SK-N-SH (cell line): ENCODE results near the gene PTPN18. TPM values are rescaled to one million over a fixed set of nuclear protein-coding genes. Genes with fewer than 3 reads are reported as not detected.

Experiments used
- CTCF ChIA-PET: fragments of 300-600, 350-600 bp; formaldehyde crosslinking; extraction: SDS; loops from one replicate; lab custom pipeline; 2021; lab: Yijun Ruan, JAX
- POLR2A ChIA-PET: fragments of 350-600 bp; sonication (Branson Sonifier 250); formaldehyde crosslinking; extraction: SDS; loops from one replicate; lab custom pipeline; 2020; ENCODE audit warnings: antibody characterized with exemption, inconsistent platforms; lab: Yijun Ruan, JAX
- DNase-seq: peaks from one replicate; pipeline ENCODE4 v3.0.0; 2012
- H2AFZ ChIP-seq: fragments of 200-600 bp; sonication (generic); 2 replicates; pipeline ENCODE4 v1.8.1; 2016; ENCODE audit warnings: antibody characterized with exemption, mild to moderate bottlenecking, low read depth
- H3F3A ChIP-seq: fragments of 200-600 bp; sonication (generic); replicated peaks from 2 replicates; pipeline ENCODE3; 2016; ENCODE audit warnings: antibody characterized with exemption, mild to moderate bottlenecking; ENCODE audit not compliant: insufficient read depth
- H3K27ac ChIP-seq, 2 experiments: fragments of 200-500 bp in 1 of 2; fragments of 200-600 bp in 1 of 2; sonication (Bioruptor generic) in 1 of 2; sonication (generic), shearing (Covaris generic) in 1 of 2; 2 replicates each; pipeline versions ENCODE4 v1.5.1 to v1.6.1; 2014 to 2016; ENCODE audit warnings: low read depth in 2 of 2, inconsistent platforms in 1 of 2, low read length in 1 of 2, mild to moderate bottlenecking in 1 of 2, mixed read lengths in 1 of 2
- H3K27me3 ChIP-seq: fragments of 200-600 bp; sonication (generic), shearing (Covaris generic); 2 replicates; pipeline ENCODE4 v1.6.1; 2016; ENCODE audit warnings: mixed run types; ENCODE audit not compliant: insufficient read depth
- H3K36me3 ChIP-seq, 2 experiments: fragments of 200-500 bp in 1 of 2; fragments of 200-600 bp in 1 of 2; sonication (Bioruptor generic) in 1 of 2; sonication (generic) in 1 of 2; replicated peaks in 1 of 2; 2 replicates each; pipeline versions ENCODE3 to v1.5.1; 2014 to 2016; ENCODE audit warnings: low read length in 1 of 2, mild to moderate bottlenecking in 1 of 2; ENCODE audit not compliant: insufficient read depth in 2 of 2, control insufficient read depth in 1 of 2
- H3K4me1 ChIP-seq, 2 experiments: fragments of 200-500 bp in 1 of 2; fragments of 200-600 bp in 1 of 2; sonication (Bioruptor generic) in 1 of 2; sonication (generic), shearing (Covaris generic) in 1 of 2; 2 replicates each; pipeline versions ENCODE4 v1.5.1 to v1.6.1; 2014 to 2016; ENCODE audit warnings: low read depth in 1 of 2, low read length in 1 of 2, mixed run types in 1 of 2; ENCODE audit not compliant: insufficient read depth in 2 of 2, control insufficient read depth in 1 of 2
- H3K4me2 ChIP-seq: fragments of 200-600 bp; sonication (generic), shearing (Covaris generic); 2 replicates; pipeline ENCODE4 v1.6.1; 2017; ENCODE audit warnings: mixed run types
- H3K4me3 ChIP-seq, 2 experiments: fragments of 200-500 bp in 1 of 2; fragments of 200-600 bp in 1 of 2; sonication (Bioruptor generic) in 1 of 2; sonication (generic), shearing (Covaris generic) in 1 of 2; 2 replicates each; pipeline versions ENCODE4 v1.5.1 to v1.8.1; 2014 to 2016; ENCODE audit warnings: low read depth in 2 of 2, inconsistent platforms in 1 of 2, low read length in 1 of 2, mild to moderate bottlenecking in 1 of 2, mixed read lengths in 1 of 2, moderate library complexity in 1 of 2
- H3K79me2 ChIP-seq: fragments of 200-600 bp; sonication (generic); 2 replicates; pipeline ENCODE4 v1.8.1; 2017; ENCODE audit warnings: mild to moderate bottlenecking; ENCODE audit not compliant: insufficient read depth
- H3K9ac ChIP-seq: fragments of 200-600 bp; sonication (generic); 2 replicates; pipeline ENCODE4 v1.6.1; 2017; ENCODE audit warnings: mixed run types
- H3K9me2 ChIP-seq: fragments of 200-600 bp; sonication (generic); 2 replicates; pipeline ENCODE4 v1.6.1; 2017; ENCODE audit warnings: mixed run types
- H3K9me3 ChIP-seq: fragments of 200-600 bp; sonication (generic); 2 replicates; pipeline ENCODE4 v1.6.1; 2017; ENCODE audit warnings: mixed run types, mild to moderate bottlenecking, moderate library complexity
- H4K20me1 ChIP-seq: fragments of 200-600 bp; sonication (generic); 2 replicates; pipeline ENCODE4 v1.6.1; 2017; ENCODE audit warnings: mild to moderate bottlenecking, mixed run types; ENCODE audit not compliant: insufficient read depth
- FOSL2 ChIP-seq: IDR thresholded peaks from 2 replicates; pipeline ENCODE4 v1.4.0; 2012; ENCODE audit warnings: low read depth, mild to moderate bottlenecking, moderate library complexity, borderline replicate concordance
- GABPA ChIP-seq: IDR thresholded peaks from 2 replicates; pipeline ENCODE4 v1.4.0; 2012; ENCODE audit warnings: low read depth, mild to moderate bottlenecking
- IRF3 ChIP-seq: fragments of 150-350 bp; IDR thresholded peaks from 2 replicates; pipeline ENCODE4 v1.6.1; 2016; ENCODE audit warnings: mild to moderate bottlenecking, low read depth, low read length
- RFX5 ChIP-seq: IDR thresholded peaks from 2 replicates; pipeline ENCODE4 v1.6.1; 2012; ENCODE audit warnings: mild to moderate bottlenecking, improper control_type of control experiment, low read length
- RXRA ChIP-seq: IDR thresholded peaks from 2 replicates; pipeline ENCODE4 v1.4.0; 2012; ENCODE audit warnings: low read depth, mild to moderate bottlenecking, borderline replicate concordance
- SMC3 ChIP-seq: IDR thresholded peaks from 2 replicates; pipeline ENCODE4 v1.6.1; 2012; ENCODE audit warnings: low read depth, low read length, improper control_type of control experiment
- TCF12 ChIP-seq: IDR thresholded peaks from 2 replicates; pipeline ENCODE4 v1.4.0; 2012
- ZBTB33 ChIP-seq: IDR thresholded peaks from 2 replicates; pipeline ENCODE4 v1.4.0; 2012; ENCODE audit warnings: low read depth, borderline replicate concordance
- WGBS: methylation state at CpG from one replicate; pipeline ENCODE4 v1.1.6; 2017; ENCODE audit warnings: low lambda C conversion rate; 5-methylcytosine and 5-hydroxymethylcytosine counted together
- polyA plus RNA-seq, 3 experiments: library from polyadenylated mRNA; depleted of rRNA; stranded (reverse); fragments of >200 nt; gene quantifications; 2 replicates each; pipeline ENCODE4 v1.2.3, GENCODE V29; 2012
- TF ChIP-seq, protein P1 (sequence below): fragments of 200-600 bp; sonication (generic); IDR thresholded peaks from 2 replicates; pipeline ENCODE4 v1.6.1; 2017; ENCODE audit warnings: antibody characterized with exemption, mild to moderate bottlenecking, moderate library complexity

The PTPN18 gene
- polyA plus RNA-seq, 1 of the 3 experiments (the other 2 are of a cell fraction): 30.4 TPM

DNA sequence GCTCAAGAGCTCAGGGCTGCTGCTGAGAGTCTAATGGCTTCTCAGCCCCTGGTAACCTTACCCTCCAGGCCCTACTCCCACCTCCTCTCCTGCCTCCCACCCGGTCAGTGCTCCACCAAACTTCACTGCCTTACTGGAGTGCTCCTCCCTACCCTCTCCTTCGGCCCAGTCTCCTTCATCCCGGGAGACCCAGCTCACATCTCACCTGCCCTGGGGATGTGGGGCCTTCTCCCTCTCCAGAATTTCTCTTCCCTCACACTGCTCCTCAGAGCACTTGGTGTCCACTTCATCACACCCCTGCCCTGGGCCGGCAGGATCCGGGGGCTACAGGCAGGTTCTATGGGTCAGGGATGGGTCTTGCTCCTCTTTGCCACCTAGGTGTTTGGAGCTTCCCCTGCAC, 21.6 kb downstream of the PTPN18 start:
- CTCF ChIA-PET: interaction anchor here (0.8 kb wide), 1 partner anchor 763 kb away, joined by 3 read pairs; no protein-coding TSS in a partner anchor

More for the DNA sequence above, 21.6 kb downstream of the PTPN18 start:
- Histone ChIP-seq H3K4me3 (no peak overlapping the region), H3K79me2 (peaks cover 50% of the 10 kb centered on the region), H2AFZ (no peak overlapping the region), H3K4me1 (peaks cover 0 to 20% of the 10 kb centered on the region in 2 experiments; a peak in 2 of 4 replicates), H3K27ac (no peak overlapping the region), H3K9ac (no peak overlapping the region), H3K27me3 (no peaks in the 10 kb centered on the region), H3K36me3 (peaks cover 7% of the 10 kb centered on the region in 2 experiments), H3K9me2 (no peaks in the 10 kb centered on the region), H3K9me3 (no peaks in the 10 kb centered on the region), H3F3A (no peaks in the 10 kb centered on the region), H4K20me1 (no peaks in the 10 kb centered on the region), H3K4me2 (no peak overlapping the region)
- 94% methylated on average over 5 of the region's 5 CpGs for WGBS
- TF ChIP-seq ZBTB33 (no peak), IRF3 (no peak), SMC3 (no peak), GABPA (no peak), RFX5 (no peak), RXRA (no peak), FOSL2 (no peak), TCF12 (no peak)
- TF ChIP-seq, protein P1, sequence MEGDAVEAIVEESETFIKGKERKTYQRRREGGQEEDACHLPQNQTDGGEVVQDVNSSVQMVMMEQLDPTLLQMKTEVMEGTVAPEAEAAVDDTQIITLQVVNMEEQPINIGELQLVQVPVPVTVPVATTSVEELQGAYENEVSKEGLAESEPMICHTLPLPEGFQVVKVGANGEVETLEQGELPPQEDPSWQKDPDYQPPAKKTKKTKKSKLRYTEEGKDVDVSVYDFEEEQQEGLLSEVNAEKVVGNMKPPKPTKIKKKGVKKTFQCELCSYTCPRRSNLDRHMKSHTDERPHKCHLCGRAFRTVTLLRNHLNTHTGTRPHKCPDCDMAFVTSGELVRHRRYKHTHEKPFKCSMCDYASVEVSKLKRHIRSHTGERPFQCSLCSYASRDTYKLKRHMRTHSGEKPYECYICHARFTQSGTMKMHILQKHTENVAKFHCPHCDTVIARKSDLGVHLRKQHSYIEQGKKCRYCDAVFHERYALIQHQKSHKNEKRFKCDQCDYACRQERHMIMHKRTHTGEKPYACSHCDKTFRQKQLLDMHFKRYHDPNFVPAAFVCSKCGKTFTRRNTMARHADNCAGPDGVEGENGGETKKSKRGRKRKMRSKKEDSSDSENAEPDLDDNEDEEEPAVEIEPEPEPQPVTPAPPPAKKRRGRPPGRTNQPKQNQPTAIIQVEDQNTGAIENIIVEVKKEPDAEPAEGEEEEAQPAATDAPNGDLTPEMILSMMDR: no peak
- POLR2A ChIA-PET: no interaction called here
- no peak for DNase-seq
